Glomerular visceral epithelial cell (primary cell): ENCODE results near the gene RAB9A.
"Not testable (repeated sequence)": the region's sequence is repeated elsewhere in the genome, so short reads cannot be mapped to it uniquely, and the experiment has no call there.

Experiments
- DNase-seq: peaks from one replicate; pipeline ENCODE4 v3.0.0-alpha.2; 2016; ENCODE audit errors: extremely low spot score

The RAB9A gene

DNA sequence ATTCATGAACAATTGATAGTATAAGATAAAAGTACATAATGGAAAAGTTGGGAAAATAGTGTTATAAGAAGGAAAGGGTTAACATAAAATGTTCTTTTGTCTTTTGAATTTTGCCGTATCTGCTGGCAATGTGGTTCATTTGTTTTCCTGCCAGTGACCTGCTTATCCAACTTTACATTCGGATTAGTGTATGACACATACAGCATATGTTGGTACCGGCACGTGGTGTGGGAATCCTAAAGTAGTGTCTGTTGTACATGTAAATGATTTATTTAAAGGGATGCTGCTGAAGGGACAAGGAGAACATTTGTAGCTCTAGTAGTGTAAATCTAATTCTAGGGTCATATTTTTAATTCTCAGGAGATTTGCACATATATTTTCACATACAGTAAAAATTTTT, 11.5 kb downstream of the RAB9A start:
- DNase-seq: no peak

DNA sequence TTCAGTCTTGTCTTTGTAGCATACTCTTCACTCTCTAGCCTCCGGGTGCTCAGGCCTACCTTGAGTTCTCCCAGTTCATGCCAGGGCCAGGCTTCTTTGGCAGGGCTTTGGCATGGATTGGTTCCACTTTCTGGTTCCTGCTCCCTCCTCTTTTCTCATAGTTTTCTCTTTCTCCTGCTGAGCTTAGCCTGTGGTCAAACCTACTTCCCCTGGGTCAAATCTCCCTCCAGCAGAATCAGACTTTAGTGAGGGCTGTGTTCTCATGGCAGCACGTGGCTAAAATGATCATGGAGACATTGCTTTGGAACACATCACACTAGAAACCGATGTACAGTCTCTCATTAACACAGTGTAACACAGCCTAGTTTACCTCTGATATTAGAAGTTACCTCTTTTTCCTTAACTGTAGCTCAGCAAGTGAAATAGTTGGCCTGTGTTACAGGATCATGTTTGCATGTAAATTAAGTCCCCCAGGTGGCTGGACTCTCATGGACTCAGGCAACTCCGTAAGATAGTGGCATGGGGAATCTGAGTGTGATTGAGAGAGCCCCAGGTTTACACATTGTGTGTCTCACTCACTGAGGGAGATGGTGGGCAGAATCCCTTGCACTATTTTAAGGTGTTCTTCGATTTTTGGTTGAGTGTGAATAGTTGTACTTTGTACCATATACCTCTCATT, 13.3 kb downstream of the RAB9A start:
- DNase-seq: no peak

GRCh38 chrX:13703135-13703534, 14.2 kb downstream of the RAB9A start:
- no peak for DNase-seq

GRCh38 chrX:13703589-13703988, 14.7 kb downstream of the RAB9A start:
- no peak for DNase-seq

- no peak for DNase-seq
These were observed 22.2 kb downstream of the RAB9A start for GRCh38 chrX:13711141-13711540.

GRCh38 chrX:13716455-13716854, 27.5 kb downstream of the RAB9A start:
- DNase-seq: no peak

- DNase-seq: no peak
These were observed 28.0 kb downstream of the RAB9A start for GRCh38 chrX:13716905-13717304.

- peak; percentile 25 for DNase-seq
These were observed 29.0 kb downstream of the RAB9A start for GRCh38 chrX:13717700-13718472.

- DNase-seq: no peak
These were observed 30.4 kb downstream of the RAB9A start for GRCh38 chrX:13719192-13719856.

- no peak for DNase-seq
These were observed 32.4 kb downstream of the RAB9A start for GRCh38 chrX:13721371-13721770.

GRCh38 chrX:13721819-13722519, 33.0 kb downstream of the RAB9A start:
- DNase-seq: no peak

DNA sequence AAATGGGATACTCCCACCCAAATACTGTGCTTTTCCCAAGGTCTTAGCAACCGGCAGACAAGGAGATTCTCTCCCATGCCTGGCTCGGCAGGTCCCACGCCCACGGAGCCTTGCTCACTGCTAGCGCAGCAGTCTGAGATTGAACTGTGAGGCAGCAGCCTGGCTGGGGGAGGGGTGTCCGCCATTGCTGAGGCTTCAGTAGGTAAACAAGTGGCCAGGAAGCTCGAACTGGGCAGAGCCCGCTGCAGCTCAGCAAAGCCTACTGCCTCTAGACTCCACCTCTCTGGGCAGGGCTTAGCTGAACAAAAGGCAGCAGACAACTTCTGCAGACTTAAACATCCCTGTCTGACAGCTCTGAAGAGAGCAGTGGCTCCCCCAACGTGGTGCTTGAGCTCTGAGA, 36.0 kb downstream of the RAB9A start:
- DNase-seq: not testable (repeated sequence)

- DNase-seq: not testable (repeated sequence)
These were observed 37.7 kb downstream of the RAB9A start for GRCh38 chrX:13726583-13726982.

GRCh38 chrX:13730523-13730922, 41.6 kb downstream of the RAB9A start:
- not testable (repeated sequence) for DNase-seq

DNA sequence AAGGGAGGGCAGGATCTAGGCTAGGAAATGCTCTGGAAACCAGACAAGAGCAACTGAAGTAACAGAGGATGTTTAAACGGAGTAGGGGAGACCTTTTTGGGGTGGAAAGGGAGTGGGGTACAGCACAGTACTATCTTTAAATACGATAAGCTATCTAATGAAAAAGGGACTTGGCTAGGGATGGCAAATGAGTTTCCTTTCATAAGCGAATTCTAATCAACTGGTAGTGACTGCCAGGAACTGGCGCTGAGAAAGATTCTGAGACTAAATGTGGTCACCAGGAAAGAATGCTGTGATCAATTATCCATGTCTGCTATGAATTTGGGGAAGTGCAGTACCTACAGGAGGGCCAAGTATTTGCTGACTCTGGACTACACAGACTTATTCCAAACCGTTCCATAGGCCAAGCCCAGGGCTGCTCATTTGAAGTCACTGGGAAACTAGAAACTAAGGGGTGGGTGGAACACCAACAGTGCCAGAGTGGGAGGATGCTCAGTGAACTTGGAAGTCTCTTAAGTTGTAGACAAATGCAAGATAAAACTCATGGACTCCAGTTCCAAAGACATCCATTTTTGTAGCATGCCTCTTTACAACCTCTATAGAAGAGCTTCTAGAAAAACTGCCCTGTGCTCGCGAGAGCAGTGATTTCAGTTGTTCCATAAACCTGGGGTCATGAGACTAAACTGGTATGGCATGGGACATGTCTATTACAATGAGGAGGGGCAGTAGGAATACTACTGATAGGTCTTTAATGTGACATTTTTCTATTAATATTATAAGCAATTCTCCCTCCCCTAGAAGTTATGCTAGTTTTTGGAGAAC, 43.5 kb downstream of the RAB9A start:
- DNase-seq: no peak

GRCh38 chrX:13733506-13733905, 44.6 kb downstream of the RAB9A start:
- DNase-seq: no peak

DNA sequence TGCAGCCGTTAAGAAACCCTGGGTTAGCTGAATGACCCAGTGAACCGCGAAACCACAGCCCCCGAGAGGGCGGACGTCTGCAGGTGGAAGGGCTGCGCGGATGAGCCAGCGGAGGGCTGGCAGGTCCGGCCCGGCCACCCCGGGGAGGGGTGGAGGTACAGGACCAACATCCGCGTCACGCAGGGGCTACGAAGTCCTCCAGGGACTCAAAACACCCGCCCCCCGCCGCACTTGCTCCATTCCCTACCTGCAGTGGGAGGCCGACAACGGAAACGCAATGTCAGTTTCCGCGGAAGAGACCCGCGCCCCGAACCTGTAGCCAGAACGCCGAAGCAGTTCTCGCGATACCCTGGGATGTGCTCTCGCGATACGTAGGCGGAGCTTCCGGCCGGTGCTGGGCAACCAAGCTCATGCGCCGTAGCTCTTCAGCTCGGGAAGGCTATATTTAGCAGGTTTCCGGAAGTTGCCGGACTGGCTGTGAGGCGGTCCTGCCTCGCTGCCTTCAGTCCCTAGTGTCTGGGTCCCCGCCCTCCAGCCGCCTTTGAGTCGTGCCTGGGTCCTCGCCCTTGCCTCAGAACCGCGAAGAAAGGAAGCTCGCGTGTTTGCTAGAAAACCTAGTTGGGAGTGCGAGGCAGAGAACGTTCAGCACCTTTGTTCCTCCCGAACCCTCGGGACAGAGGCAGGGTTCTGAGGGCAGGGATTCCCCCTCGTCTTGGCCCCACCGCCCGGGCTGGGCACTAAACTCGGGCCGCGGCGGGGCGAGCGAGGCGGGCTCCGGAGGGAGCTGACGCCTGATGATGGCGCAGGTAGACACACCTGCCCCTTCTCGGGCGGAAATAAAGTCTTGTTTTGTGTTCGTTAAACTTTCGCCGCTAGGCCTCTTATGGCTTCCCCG, 45.6 kb downstream of the RAB9A start, which contains the start of the genes OFD1 and TRAPPC2:
Gene OFD1, plus strand, starts transcription at position 471 of the 895 bp plus-strand sequence. Its CDS starts 324 bp downstream, at position 795.
Gene TRAPPC2, minus strand, starts transcription at position 343 of the 895 bp plus-strand sequence. CDS start 14,657 bp downstream, outside the sequence.
- DNase-seq: peak; percentile 94

- no peak for DNase-seq
These were observed 52.8 kb downstream of the RAB9A start for GRCh38 chrX:13741695-13742094.

- no peak for DNase-seq
These were observed 53.7 kb downstream of the RAB9A start for GRCh38 chrX:13742397-13743176.
